ENCODE data around the gene REPS1. TPM values are rescaled to one million over a fixed set of nuclear protein-coding genes. Genes with fewer than 3 reads are reported as not detected.
A peak's percentile ranks its signal among the peaks of the same experiment; 100 is the strongest.

The REPS1 gene
- total RNA-seq, 1 experiment from 2014 or later = 63.4 TPM

GRCh38 chr6:138973466-138974153 is 14.4 kb downstream of the REPS1 start:
- ChIA-PET POLR2A (ENCODE audit: low non-redundant PET) (no interaction called here), CTCF (no interaction called here)
- Histone ChIP-seq H3K27me3 (replicated peaks; ENCODE audit: insufficient read depth, low read depth, low read length, poor library complexity) (no peaks in the 10 kb centered on the region), H3K9me3 (ENCODE audit: low read depth, low read length, poor library complexity, severe bottlenecking) (no peaks in the 10 kb centered on the region), H3K4me3 (ENCODE audit: low read depth, low read length, poor library complexity, severe bottlenecking) (no peak overlapping the region), H3K27ac (ENCODE audit: low read depth, low read length, poor library complexity, severe bottlenecking) (no peak overlapping the region), H3K36me3 (ENCODE audit: insufficient read depth, low read length, poor library complexity, severe bottlenecking) (no peaks in the 10 kb centered on the region), H3K4me1 (ENCODE audit: insufficient read depth, low read length, poor library complexity, severe bottlenecking) (peaks cover 44% of the 10 kb centered on the region)
- no peak for DNase-seq (ENCODE audit: low spot score)
- intact Hi-C loops (cut with micrococcal nuclease; ENCODE audit: unreplicated experiment) = no loop called here
- BruUV-seq (replicated peaks) = no TSS peak
- no peak for TF ChIP-seq CTCF (conservative IDR thresholded peaks at IDR 0.05; ENCODE audit: low read depth, low read length)
- no peak for TF ChIP-seq EZH2 (IDR thresholded peaks at IDR 0.05; ENCODE audit: borderline replicate concordance, low read depth, low read length, poor library complexity, severe bottlenecking)

GRCh38 chr6:138972226-138972665 is 15.8 kb downstream of the REPS1 start:
- no TSS peak for BruUV-seq (replicated peaks)
- intact Hi-C loops (cut with micrococcal nuclease; ENCODE audit: unreplicated experiment) = no loop called here
- Histone ChIP-seq H3K4me3 (ENCODE audit: low read depth, low read length, poor library complexity, severe bottlenecking) (peak overlapping the region; percentile 7), H3K27me3 (replicated peaks; ENCODE audit: insufficient read depth, low read depth, low read length, poor library complexity) (no peaks in the 10 kb centered on the region), H3K9me3 (ENCODE audit: low read depth, low read length, poor library complexity, severe bottlenecking) (no peaks in the 10 kb centered on the region), H3K36me3 (ENCODE audit: insufficient read depth, low read length, poor library complexity, severe bottlenecking) (no peaks in the 10 kb centered on the region), H3K4me1 (ENCODE audit: insufficient read depth, low read length, poor library complexity, severe bottlenecking) (peaks cover 44% of the 10 kb centered on the region), H3K27ac (ENCODE audit: low read depth, low read length, poor library complexity, severe bottlenecking) (peak overlapping the region; percentile 63)
- ChIA-PET POLR2A (ENCODE audit: low non-redundant PET) (no interaction called here), CTCF (no interaction called here)
- TF ChIP-seq EZH2 (IDR thresholded peaks at IDR 0.05; ENCODE audit: borderline replicate concordance, low read depth, low read length, poor library complexity, severe bottlenecking) = no peak
- TF ChIP-seq CTCF (conservative IDR thresholded peaks at IDR 0.05; ENCODE audit: low read depth, low read length) = no peak
- DNase-seq (ENCODE audit: low spot score) = peak; percentile 71

GRCh38 chr6:138971601-138972000 is 16.5 kb downstream of the REPS1 start:
- Histone ChIP-seq H3K9me3 (ENCODE audit: low read depth, low read length, poor library complexity, severe bottlenecking) (no peaks in the 10 kb centered on the region), H3K36me3 (ENCODE audit: insufficient read depth, low read length, poor library complexity, severe bottlenecking) (no peaks in the 10 kb centered on the region), H3K4me3 (ENCODE audit: low read depth, low read length, poor library complexity, severe bottlenecking) (peak overlapping the region; percentile 7), H3K4me1 (ENCODE audit: insufficient read depth, low read length, poor library complexity, severe bottlenecking) (peaks cover 44% of the 10 kb centered on the region), H3K27ac (ENCODE audit: low read depth, low read length, poor library complexity, severe bottlenecking) (peak overlapping the region; percentile 63), H3K27me3 (replicated peaks; ENCODE audit: insufficient read depth, low read depth, low read length, poor library complexity) (no peaks in the 10 kb centered on the region)
- TF ChIP-seq CTCF (conservative IDR thresholded peaks at IDR 0.05; ENCODE audit: low read depth, low read length) = no peak
- no peak for TF ChIP-seq EZH2 (IDR thresholded peaks at IDR 0.05; ENCODE audit: borderline replicate concordance, low read depth, low read length, poor library complexity, severe bottlenecking)
- peak; percentile 30 for DNase-seq (ENCODE audit: low spot score)
- ChIA-PET CTCF (no interaction called here), POLR2A (ENCODE audit: low non-redundant PET) (interaction anchor here (0.7 kb wide), 1 partner anchor 198 kb away, joined by 3 read pairs; the partner anchor contains the start of gene CCDC28A)
- intact Hi-C loops (cut with micrococcal nuclease; ENCODE audit: unreplicated experiment) = no loop called here
- no TSS peak for BruUV-seq (replicated peaks)
